Fibroblast of skin of back (primary cell): ENCODE measurements around the gene PRKCA.

Source experiments
- DNase-seq: peaks from one replicate; pipeline ENCODE4 v3.0.0-alpha.2; 2013

The PRKCA gene

GRCh38 chr17:66625311-66625767 lies 322.9 kb downstream of the PRKCA start:
- DNase-seq = peak; percentile 59

GRCh38 chr17:66627985-66628384 lies 325.6 kb downstream of the PRKCA start:
- DNase-seq = no peak

- no peak for DNase-seq
These were observed 327.3 kb downstream of the PRKCA start for GRCh38 chr17:66629762-66630161.

GRCh38 chr17:66630379-66630778 lies 328.0 kb downstream of the PRKCA start:
- DNase-seq = no peak

- no peak for DNase-seq
These were observed 328.5 kb downstream of the PRKCA start for GRCh38 chr17:66630828-66631472.

- DNase-seq = no peak
These were observed 330.3 kb downstream of the PRKCA start for GRCh38 chr17:66632731-66633130.

GRCh38 chr17:66633317-66633965 lies 331.0 kb downstream of the PRKCA start:
- DNase-seq = peak; percentile 72

- no peak for DNase-seq
These were observed 331.8 kb downstream of the PRKCA start for GRCh38 chr17:66634193-66634592.

GRCh38 chr17:66635386-66636045 lies 333.1 kb downstream of the PRKCA start:
- DNase-seq = no peak

GRCh38 chr17:66636111-66636510 lies 333.7 kb downstream of the PRKCA start:
- DNase-seq = peak; percentile 41

- no peak for DNase-seq
These were observed 335.1 kb downstream of the PRKCA start for GRCh38 chr17:66637491-66637890.

GRCh38 chr17:66638707-66639479 lies 336.5 kb downstream of the PRKCA start:
- no peak for DNase-seq

GRCh38 chr17:66643815-66644710 lies 341.6 kb downstream of the PRKCA start:
- DNase-seq = peak; percentile 49

- DNase-seq = no peak
These were observed 342.8 kb downstream of the PRKCA start for GRCh38 chr17:66645259-66645658.

GRCh38 chr17:66647391-66647983 lies 345.1 kb downstream of the PRKCA start:
- DNase-seq = peak; percentile 22

GRCh38 chr17:66649818-66650543 lies 347.6 kb downstream of the PRKCA start:
- DNase-seq = no peak

GRCh38 chr17:66650544-66650877 lies 348.1 kb downstream of the PRKCA start:
- DNase-seq = no peak

GRCh38 chr17:66652840-66653507 lies 350.6 kb downstream of the PRKCA start:
- peak; percentile 55 for DNase-seq

- peak; percentile 44 for DNase-seq
These were observed 351.8 kb downstream of the PRKCA start for GRCh38 chr17:66654106-66654740.

GRCh38 chr17:66654764-66655163 lies 352.4 kb downstream of the PRKCA start:
- no peak for DNase-seq
